GM19043 (cell line): ENCODE results near the gene AGRN.
"Not testable (repeated sequence)": the region's sequence is repeated elsewhere in the genome, so short reads cannot be mapped to it uniquely, and the experiment has no call there.

Experiments used
- ATAC-seq: cut with Tn5 transposase; IDR thresholded peaks from one replicate; pipeline ENCODE4 v1.9.1; 2021; ENCODE audit warnings: low read depth; ENCODE audit not compliant: unreplicated experiment

The AGRN gene

GRCh38 chr1:1088029-1088800 lies 68.3 kb downstream of the AGRN start:
- no peak for ATAC-seq

GRCh38 chr1:1088801-1089680 lies 69.1 kb downstream of the AGRN start:
- no peak for ATAC-seq

- no peak for ATAC-seq
Measured at GRCh38 chr1:1089731-1090423, 70.0 kb downstream of the AGRN start.

DNA sequence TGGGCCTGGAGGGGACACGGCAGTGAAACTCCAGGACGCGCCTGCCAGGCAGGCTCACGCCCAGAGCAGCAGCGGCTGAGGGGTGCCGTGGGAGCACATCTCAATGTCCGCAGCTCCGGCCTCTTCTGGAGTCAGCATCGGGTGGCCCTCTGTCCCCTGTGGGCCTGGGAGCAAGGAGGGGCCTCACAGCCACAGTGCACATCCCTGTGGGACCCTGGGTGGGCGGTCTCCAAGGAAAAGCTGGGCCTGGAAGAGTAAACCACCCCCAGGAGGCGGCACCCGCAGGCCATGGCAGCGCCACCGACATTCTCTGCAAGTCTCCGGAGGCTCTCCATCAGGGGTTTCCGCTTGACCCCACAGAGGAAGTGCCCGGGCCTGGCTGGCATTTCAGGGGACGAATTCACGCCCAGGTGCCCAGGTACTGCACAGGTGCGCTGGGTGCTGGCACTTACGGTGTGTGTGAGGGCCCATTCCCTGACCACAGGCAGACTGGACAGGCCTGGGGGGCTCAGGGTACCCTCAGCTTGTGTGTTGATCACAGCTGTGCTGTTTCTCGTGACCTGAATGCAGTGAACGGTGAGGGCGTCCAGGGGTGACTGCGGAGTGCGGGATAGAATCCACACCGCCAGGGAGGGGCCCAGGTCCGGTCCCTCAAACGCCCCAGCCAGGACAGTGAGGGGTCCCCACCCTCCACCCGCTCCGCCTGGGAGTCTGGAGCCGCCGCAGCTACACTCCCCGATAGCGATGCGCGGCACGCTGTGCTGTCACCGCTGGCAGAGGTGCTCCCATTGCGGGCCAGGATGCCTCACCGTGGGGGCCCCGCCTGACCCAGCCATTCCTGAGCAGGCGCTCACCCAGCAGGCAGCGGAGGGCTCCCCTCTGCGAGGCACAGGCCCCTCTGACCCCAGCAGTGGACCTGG lies 70.8 kb downstream of the AGRN start:
- ATAC-seq, result no peak

- ATAC-seq, result no peak
Measured at GRCh38 chr1:1091344-1092148, 71.6 kb downstream of the AGRN start.

GRCh38 chr1:1092149-1092855 lies 72.4 kb downstream of the AGRN start:
- ATAC-seq, result no peak

GRCh38 chr1:1092894-1093609 lies 73.1 kb downstream of the AGRN start:
- ATAC-seq, result no peak

DNA sequence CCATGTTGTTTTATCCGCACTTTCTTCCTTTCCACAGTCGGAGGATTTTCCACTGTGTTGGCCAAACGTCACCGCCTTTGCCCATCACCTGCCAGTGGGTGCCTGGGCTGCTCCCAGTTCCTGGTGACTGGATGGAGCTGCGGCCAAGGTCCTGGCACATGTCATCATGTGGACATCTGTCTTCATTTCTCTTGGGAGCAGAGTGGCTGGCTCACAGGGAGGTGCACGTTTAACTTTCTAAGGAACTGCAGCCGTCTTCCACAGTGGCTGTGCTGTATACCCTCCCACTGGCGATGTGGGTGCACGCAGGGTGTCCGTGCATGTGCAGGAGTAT lies 73.7 kb downstream of the AGRN start:
- ATAC-seq, result no peak

DNA sequence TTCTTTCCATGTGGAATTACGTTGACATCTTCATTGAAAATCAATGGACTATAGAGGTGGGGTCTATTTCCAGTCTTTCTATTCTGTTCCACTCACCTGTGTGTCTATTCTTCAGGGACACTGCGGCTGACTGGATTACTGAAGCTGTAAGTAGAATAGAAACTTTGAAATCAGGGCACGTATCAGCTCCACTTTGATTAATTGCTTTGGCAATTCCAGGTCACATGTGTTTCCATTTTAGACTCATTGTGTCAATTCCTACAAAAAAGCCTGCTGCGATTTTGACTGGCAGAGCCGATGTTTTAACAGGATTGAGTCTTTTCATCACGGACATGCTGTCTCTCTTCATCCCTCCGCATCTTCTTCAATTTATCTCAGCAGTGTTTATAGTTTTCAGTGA lies 75.1 kb downstream of the AGRN start:
- no peak for ATAC-seq

GRCh38 chr1:1096136-1096535 lies 76.2 kb downstream of the AGRN start:
- not testable (repeated sequence) for ATAC-seq

- ATAC-seq, result no peak
Measured at GRCh38 chr1:1098681-1099421, 78.9 kb downstream of the AGRN start.

DNA sequence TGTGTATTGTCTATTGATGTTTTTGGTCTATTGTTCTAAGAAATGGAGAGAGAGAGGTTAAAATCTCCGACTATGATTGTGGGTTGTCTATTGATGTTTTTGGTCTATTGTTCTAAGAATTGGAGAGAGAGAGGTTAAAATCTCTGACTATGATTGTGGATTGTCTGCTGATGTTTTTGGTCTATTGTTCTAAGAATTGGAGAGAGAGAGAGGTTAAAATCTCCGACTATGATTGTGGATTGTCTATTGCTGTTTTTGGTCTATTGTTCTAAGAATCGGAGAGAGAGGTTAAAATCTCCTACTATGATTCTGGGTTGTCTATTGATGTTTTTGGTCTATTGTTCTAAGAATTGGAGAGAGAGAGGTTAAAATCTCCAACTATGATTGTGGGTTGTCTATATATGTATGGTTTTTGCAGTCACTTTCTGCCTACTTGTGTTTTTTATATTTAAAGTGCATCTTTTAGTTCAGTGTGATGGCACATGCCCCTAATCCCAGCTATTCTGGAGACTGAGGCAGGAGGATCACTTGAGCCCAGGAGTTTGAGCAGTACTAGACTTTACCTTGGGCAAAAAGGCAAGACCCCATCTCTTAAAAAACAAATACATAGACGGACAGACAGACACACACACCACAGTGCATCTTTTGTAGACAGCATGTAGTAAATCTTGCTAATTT lies 79.7 kb downstream of the AGRN start:
- ATAC-seq, result no peak

DNA sequence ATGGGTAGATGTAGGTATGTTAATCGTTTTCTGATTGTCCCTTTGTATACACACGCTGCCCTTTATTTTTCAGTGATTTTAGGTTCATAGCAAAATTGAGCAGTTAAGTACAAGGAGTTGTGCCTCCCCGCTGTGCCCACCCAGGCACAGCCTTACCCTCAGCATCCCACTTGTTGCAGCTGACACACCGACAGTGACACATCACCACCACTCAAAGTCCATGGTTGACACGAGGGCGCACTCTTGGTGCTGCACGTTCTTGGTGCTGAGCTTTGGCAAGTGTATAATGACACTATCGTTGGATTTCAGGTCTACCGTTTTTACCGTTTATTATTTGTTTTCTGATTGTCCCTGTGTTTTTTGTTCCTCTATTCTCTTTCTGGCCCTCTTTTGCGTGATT lies 80.4 kb downstream of the AGRN start:
- ATAC-seq, result no peak

DNA sequence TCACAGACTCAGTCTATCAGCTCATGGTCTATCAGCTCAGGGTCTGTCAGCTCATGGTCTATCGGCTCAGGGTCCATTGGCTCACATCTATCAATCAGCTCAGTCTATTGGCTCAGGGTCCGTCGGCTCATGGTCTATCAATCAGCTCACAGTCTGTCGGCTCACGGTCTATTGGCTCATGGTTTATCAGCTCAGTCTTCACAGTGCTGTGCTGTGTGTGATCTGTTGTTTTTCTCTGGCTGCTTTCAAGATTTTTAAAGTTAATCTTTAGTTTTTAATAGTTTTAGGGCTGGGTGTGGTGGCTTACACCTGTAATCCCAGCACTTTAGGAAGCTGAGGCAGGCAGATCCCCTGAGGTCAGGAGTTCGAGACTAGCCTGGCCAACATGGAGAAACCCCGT lies 81.6 kb downstream of the AGRN start:
- no peak for ATAC-seq

- not testable (repeated sequence) for ATAC-seq
Measured at GRCh38 chr1:1104152-1104551, 84.2 kb downstream of the AGRN start.
